Tracheal epithelial cell (primary cell): ENCODE results near the gene GLRX3. TPM values are rescaled to one million over a fixed set of nuclear protein-coding genes. Genes with fewer than 3 reads are reported as not detected.

Source experiments
- total RNA-seq: library from RNA; depleted of rRNA; stranded (reverse); fragments of >200 nt; gene quantifications from 2 replicates; pipeline ENCODE4 v1.2.1, GENCODE V29; 2014

Gene GLRX3
- 201 and 216 TPM in 2 replicates for total RNA-seq

DNA sequence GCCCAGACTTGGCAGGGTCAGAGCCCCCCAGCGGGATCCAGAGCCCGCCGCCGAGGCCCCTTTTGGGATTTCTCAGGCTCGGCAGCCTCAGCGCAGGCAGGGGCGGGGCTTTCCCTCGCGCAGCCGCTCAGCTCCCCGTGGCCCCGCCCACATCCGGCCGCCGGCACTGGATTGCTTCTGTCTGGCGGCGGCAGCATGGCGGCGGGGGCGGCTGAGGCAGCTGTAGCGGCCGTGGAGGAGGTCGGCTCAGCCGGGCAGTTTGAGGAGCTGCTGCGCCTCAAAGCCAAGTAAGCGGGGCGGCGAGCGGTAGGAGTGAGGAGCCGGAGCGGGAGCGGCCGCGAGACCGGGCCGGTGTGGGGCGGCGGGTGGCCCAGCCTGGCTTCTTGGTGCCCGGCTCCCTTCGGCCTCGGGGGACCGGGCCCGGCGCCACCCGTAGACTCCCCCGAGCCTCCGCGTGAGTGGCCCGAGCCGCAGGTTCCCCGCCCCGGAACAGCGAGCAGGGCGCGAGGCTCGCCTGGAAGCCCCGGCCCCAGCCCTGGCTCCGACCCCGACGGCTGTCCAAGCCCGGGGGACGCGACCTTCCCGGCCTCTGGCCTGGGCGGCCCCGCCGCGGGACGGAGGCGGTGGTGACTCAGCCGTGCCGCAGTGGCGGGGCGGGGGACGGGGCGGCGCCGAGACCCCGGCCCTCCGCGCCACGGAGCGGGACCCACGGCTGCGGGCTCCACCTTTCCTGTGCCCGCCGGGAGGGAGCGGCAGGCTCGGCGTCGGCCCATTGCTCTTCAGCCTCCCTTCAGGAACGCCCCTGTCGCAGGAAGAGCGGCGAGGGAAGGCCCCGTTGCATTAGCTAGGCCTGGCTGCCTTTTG is at the start of gene GLRX3:
Gene GLRX3 (plus strand): TSS at position 166 of the 864 bp plus-strand sequence. CDS start 30 bp downstream, at position 196.

DNA sequence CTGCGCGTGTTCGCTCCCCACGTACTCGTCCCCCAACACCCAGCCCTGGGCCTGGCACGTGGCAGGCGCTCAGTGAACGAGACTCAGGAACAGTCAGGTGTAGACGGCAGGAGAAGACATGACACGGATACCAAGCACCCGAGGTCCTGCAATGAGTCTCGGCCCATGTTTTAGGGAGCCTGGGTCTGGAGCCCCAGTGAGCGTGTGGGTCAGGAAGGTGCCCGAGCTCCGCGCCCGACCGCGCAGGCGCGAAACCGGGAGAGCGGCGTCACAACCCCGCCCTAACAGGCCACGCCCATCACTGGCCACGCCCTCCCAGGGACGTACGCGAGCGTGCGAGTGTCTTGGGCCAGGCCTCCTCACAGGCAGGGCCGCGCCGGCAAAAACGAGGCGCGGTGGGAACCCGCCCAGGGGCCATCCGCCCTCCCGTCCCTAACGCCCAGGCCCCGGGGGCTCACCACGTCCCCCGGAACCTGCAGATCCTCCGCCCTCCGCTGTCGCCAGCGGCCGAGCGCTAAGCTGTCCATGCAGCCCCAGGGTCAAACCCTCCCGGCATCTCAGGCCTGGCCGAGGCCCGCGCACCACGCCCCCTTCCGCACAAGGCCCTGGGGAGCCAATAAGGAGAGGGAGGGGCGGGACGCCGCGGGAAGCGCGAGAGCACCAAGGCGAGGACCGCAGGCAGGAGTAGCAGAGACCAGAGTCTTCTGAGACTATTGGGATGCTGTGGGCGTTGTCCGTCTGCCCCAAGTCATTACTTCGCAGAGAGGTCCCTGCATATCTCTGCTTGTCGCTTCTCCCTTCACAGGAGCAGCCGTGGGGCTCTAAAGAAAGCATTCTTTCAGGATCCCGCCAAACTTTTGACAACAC is 25.7 kb upstream of the GLRX3 start, which contains the start of gene C10orf143:
Gene C10orf143 (minus strand): TSS at position 585 of the 867 bp plus-strand sequence. CDS start 58 bp downstream, at position 527.

Other genes with a start within 250 kb of the GLRX3 start
- not detected in 2 replicates for gene EBF3, start 172.1 kb upstream of the GLRX3 start, total RNA-seq
- 0.48 TPM in 1 of 2 replicates, not detected in the other for gene C10orf143, start 25.6 kb upstream of the GLRX3 start, total RNA-seq